C4-2B (cell line): Measurements from ENCODE around the gene SREBF1.

Experiments used
- CTCF ChIP-seq: fragments of 450-650 bp; conservative IDR thresholded peaks from 2 replicates; pipeline ENCODE4 v1.5.1; 2017; ENCODE audit warnings: mild to moderate bottlenecking
- ZFX ChIP-seq: fragments of 450-650 bp; IDR thresholded peaks from 2 replicates; pipeline ENCODE4 v1.6.1; 2017

- TF ChIP-seq CTCF (no peak), ZFX (no peak)
These were observed 30.1 kb upstream of the SREBF1 start for GRCh38 chr17:17866897-17867296.
